HG02970 (cell line): ENCODE data around the gene LHX4.

Experiments
- ATAC-seq: cut with Tn5 transposase; IDR thresholded peaks from one replicate; pipeline ENCODE4 v1.9.1; 2021; ENCODE audit warnings: mild to moderate bottlenecking, moderate library complexity, moderate number of reproducible peaks; ENCODE audit not compliant: unreplicated experiment, low FRiP score

LHX4 gene

DNA sequence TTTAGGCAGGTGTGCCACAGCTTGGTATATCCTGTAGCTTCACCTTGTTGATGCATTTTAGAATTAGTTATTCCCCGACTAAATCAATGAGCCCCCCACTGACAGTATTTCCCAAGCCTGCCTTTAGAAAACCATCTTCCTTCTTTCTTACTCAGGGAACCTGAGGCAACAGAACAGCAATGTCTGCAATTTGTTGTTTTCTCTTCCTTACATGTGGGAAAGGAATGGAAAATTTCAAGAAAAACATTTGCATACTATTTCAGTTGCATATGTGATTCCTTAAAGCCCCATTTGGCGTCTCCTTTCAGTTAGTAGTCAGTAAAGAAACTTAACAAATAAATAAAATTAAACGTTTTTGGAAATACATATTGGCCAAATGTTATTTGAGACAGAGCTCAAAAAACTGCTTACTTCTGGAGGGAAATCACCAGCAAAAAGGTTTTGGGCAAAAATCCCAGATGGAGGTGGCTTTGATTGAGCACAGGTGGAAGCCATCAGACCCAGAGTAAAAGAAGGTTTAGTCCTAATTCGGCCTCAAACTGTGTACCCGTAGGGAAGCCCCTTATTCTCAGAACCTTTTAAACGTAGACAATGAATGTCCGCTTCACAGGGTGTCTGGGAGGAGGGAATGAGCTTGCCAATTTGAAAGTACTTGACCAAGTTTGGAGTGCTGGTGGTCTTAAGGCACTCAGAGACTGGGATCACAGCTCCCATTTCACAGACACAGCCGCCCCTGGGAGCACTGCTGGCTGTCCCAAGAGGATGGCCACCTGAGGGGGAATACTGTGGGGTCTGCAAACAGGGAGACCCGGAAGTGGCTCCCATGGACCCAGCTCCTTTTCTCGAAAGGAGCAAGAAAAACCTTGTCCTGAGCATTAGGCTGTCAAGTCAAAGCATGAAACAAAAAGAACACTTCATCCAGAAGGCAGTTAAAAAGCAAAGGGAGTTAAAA is 9.4 kb downstream of the LHX4 start:
- ATAC-seq: no peak

DNA sequence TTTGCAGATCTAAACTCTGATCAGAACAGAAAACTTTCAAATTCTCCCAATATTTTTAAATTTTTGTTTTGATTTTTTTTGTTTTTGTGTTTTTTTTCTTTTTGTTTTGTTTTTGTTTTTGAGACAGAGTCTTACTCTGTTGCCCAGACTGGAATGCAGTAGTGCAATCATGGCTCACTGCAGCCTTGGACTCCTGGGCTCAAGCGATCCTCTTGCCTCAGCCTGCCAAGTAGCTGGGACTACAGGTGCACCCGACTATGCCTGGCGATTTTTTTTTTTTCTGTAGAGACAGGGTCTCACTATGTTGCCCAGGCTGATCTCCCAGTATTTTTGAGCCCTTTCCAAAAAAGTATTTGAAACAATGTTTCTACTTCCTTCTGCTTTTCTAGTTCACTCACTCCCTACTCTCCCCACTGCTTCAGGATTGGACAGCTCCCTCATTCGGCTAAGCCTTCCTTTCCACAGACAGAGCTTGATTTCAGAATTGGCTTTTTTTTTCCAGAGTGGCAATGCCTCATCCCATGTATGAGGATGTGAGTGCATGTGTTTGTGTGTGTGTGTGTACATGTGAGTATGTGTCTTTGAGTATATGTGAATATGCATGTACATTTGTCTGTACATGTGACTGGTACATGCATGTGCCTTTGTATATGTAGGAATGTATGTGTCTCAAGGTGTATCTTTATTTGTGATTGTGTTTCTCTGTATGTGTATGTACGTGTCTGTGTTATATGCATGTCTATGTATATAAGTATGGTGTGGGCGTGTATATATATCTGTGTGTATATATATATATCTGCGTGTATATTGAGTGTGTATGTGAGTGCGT is 11.9 kb downstream of the LHX4 start:
- no peak for ATAC-seq

DNA sequence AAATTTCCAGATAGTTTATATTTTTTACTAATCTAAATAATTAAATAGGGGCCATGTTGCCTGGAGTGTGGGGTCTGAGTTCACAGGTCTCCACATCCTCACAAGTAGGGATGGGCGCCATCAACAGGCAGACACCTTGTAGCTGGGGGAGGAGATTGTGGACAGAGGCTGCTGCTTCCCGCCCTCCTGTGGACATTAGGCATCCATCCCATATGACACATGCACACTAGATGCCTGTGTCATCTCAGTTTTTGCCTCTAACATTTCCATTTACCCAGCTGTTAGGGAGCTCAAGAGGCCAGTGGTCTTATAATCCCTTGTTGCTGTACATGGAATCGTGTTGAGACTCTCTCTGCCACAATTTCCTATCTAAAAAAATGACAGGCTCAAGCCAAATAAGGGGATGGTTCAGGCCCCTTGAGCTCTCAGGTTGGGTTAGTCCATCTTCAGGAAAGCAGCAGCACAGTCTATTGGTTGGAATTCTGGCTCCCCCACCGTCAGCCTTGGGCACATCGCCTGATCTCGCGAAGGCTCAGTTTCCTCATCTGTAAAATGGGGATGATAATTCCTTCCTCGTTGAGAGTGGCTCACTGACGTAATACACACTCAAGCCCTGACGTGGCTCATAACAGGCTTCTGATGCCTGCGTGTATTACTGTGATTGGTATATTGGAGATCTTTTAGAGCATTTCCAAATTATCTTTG is 13.6 kb downstream of the LHX4 start:
- ATAC-seq: no peak

DNA sequence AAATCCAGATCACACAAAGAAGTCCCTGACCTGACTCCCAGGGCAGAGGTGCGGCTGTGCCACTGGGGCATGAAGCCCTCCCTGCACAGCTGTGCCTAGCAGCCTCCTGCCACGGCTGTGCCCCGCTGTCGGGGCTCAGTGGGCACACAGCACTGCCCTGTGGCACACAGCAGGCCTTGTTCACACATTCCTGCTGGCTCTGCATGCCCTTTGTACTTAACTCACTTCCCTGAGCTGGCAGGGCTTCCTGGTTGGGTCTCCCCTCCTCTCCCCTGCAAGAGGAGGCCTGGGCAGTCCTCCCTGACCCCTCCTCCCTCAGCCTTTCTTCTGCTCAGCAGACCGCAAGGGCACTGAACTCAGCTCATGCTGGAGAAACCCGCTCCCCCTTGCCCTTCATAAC is 14.8 kb downstream of the LHX4 start:
- no peak for ATAC-seq

DNA sequence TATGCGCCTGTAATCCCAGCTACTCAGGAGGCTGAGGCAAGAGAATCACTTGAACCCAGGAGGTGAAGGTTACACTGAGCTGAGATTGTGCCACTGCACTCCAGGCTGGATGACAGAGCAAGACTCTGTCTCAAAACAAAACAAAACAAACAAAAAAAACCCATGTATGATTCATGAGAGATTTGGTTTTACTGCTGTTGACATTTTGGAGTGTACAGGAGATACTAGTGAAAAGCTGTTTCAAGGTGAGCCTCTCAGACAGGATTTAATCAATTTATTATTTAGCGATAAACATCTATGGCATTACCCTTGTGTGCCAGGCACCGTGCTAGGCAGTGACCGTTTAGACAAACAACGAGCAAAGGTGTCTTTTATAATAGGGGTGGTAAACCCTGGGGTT is 16.5 kb downstream of the LHX4 start:
- no peak for ATAC-seq

DNA sequence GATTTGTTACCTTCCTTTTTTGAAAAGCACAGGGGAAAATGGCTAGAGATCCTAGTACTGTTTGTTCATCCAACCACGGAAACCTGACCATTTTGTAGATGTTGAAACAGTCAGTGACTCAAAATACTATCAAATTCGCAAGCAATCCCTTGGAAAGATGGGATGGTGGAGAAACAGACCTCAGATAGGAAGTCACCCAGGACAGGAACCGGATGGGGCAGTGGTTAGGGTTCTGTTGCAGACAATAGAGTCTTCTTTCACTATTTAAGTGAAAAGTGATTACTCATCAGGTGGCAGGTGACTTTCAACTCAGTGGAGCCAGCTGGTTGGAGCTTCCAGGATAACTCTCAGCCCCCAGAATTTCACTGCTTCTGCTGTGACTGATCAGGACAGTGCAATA is 17.0 kb downstream of the LHX4 start:
- ATAC-seq: no peak

DNA sequence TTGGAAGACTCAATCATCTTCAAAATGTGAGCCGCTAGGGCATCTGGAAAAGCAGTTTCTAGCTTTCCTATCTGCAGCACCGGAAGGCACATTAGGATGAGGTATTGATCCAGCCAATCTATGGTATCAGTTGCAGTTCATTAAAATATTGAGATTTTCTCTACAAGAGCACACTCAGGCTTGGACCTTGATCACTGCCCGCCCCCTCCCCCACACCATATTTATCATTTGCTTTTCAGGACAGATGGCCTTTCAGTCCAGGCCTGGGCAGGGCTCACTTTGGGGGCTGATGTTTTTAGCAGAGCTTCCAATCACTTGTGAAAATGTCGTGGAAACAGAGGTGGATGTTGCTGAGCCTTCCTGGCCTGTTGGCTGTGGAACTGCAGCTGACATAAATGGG is 17.5 kb downstream of the LHX4 start:
- ATAC-seq: no peak

DNA sequence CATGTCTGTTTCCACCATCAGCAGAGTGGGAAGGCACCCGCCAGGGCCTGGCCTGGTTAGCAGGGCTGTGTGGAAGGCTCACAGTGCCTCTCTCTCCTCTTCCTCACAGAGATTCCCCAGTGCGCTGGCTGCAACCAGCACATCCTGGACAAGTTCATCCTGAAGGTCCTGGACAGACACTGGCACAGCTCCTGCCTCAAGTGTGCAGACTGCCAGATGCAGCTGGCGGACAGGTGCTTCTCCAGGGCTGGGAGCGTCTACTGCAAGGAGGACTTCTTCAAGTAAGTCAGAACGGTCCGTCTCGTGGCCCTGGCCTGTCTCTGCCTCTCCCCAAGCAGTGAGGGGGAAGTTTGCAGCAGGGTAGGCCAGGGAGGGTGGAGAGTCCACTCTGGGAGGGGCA is 18.1 kb downstream of the LHX4 start:
- no peak for ATAC-seq

DNA sequence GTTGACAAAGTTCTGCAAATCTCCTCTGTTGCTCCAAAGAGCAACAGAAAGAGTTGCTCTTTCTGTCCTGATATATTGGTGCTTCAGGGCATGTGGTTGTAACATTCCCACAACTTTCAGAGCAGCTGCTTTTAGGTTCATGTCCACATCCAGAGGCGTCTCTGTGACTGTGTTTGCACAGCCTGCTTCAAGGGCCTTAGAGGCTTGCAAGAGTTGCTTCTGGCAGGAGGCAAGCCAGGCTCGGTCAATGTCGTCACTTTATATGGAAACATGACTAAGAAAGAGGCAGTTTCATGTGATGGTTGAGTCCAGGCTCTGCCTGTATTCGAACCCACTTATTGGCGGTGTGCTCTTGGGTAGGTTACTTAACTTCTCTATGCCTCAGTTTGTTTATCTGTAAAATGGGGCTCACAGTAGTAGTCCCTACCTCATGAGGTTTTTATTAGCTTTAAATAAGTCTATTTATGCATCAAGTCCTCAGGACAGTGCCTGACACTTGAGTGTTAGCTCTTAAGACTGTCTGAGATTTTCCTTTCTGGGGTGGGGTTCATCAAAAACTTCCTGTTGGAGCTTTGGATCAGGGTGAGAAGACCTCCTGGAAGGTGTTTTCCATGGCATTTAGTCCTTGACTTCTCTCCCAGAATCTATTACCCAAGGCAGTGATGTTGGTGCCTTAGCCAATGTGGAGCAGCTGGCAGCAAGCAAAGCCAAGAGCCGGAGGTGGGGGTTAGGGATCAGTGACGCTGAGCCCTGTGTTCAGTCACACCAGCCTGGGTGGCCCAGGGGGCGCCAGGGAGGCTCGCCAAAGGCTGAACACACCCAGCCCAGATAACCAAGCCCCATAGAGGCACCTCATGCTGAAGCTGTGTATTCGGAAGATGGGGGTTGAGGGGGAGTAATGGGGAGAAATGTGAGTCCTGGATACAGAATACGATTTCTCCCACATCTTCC is 18.9 kb downstream of the LHX4 start:
- no peak for ATAC-seq

DNA sequence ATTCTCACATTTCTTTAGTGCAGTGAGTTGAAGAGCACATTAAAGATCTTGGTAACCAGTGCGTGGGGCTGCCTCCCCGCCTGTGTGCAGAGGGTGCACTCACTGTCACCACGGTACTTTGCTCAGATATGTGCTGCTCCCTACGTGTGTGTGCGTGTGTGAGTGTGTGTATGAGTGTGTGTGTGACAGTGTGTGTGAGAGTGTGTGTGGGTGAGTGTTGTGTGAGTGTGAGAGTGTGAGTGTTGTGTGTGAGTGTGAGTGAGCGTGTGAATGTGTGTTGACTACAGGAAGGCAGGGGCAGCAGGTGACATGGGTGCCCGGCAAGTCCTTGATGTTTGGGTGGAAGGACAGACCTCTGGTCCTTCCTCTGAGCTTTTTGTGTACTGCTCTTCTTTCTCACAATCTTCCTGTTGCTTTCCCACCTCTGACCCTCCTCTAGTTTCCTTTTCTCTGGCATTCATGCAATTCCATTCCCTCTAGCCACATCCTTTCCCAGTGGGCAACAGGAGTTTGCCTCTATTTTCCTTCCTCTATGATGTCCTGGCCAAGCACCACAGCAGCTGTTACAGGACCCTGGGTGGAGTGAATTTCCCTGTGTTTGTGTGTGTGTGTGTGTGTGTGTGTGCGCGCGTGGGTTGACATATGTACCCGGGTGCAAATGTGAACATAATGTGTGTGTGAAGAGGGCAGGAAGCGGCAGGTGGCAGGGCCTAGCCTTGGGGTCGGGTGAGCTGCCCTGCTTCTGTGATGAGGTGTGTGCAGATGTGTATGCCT is 19.8 kb downstream of the LHX4 start:
- no peak for ATAC-seq

DNA sequence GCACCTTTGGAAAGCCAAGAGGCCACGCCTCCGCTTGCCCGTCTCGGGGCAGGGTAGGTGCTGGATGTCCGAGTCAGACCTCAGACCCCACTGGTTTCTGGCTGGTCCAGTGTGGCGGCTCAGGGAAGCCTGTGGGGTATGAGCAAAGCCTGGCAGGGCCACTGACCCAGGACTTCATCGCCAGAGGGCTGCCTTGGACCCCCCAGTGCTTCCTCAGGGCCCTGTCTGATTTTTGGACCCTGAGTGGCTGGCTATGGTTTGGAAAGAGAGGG is 20.4 kb downstream of the LHX4 start:
- no peak for ATAC-seq

DNA sequence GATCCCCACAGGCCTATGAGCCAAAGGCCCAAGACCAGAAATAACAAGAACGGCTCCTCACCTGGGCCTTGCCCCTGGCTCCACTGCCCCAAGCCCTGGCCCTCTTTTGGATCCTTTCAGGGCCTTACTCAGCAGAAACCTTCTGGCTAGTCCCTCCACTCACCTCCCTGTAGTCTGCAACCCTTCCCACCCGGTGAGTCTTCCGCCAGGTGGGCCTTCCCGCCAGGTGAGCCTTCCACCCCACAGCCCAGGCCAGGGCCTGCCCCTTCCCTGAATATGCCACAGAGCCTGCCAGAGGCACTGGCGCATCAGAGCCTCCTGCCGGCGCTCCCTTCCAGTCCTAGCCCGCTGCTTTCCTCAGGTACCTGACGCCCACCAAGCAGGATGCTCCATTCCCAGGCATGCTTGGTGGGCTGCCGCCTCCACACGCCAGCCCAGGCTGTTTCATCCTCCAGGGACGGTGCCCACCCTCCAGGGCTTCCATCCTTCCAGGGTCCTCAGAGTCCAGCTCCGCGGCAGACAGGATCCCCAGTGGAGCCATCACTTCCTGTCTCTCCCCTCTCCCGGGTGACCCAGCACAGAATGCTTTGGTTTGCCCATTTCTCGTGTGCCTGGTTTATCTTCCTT is 20.9 kb downstream of the LHX4 start:
- ATAC-seq: no peak

DNA sequence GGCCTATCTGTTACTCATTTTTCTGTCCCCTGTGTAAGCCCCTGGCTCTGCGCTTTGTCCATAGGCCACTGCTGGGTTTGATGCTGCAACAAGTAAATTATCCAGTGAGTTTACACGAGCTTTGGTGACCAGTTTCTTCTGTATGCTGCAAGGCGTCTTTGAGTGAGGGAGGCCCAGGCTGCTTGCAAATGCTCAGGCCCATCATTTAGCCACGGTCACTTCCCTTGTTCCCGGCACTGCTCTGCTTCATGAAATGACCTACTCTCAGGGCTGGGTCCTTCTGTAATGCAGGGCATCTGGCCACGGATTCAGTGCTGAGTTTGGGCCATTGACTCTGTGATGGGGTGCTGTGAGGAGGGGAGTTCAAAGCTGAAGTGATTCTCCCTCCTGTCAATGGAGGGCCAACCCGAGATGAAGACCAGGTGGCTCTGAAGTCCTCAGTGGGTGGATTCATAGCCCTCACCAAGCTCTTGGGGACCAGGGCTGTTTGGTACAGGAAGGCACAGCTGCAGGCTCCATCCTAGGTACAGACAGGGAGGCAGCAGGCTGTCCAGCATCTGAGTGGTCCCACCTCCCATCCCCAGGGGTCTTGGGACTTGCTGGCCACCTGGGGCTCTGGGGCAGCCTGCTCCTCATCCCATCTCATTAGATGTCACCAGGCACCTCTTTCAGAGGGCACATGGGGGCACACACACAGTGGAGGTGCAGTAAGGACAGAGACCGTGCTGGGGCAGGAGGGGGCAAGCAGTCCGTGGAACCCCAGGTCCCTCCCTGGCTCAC is 21.7 kb downstream of the LHX4 start:
- no peak for ATAC-seq

DNA sequence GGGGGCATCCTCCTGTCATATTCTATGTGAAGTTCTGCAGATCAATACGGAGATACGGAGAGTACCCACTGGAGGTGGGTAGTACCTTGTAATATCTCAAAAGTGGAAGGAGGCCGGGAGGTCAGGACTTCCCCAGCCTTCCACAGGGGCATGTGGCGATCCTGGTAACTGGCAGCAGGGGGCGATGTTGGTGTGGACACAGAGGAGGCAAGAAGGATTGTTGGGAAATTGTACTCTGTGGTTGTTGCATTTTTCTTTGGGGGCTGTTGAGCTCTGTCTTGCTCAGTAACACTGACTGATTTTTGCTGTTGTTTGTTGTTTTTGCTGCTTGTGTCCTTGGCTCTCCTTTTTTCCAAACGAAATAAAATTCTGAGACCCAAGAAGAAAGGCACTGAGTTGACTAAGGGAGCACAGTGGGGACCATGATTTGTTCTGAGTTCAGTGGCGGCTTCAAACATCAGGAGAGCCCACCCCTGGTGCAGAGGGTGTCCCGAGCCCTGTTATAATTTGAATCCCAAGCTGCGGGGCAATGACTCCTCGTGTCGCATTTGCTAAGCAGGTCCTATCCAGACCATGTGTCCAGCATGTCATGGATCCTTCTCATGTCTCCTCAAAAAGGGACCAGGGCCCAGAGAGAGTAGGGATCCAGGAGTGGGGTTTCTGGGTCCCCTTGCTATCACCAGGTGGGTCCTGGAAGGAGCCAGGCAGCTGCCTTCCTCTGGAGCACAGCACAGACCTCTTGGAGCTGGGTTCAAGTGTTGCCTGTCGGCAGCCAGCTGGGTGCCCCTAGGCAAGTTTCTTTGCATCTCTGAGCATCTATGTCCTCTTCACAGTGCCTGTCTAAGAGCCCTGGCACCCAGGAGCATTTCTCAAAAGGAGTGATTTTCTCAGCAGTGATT is 22.8 kb downstream of the LHX4 start:
- ATAC-seq: no peak

DNA sequence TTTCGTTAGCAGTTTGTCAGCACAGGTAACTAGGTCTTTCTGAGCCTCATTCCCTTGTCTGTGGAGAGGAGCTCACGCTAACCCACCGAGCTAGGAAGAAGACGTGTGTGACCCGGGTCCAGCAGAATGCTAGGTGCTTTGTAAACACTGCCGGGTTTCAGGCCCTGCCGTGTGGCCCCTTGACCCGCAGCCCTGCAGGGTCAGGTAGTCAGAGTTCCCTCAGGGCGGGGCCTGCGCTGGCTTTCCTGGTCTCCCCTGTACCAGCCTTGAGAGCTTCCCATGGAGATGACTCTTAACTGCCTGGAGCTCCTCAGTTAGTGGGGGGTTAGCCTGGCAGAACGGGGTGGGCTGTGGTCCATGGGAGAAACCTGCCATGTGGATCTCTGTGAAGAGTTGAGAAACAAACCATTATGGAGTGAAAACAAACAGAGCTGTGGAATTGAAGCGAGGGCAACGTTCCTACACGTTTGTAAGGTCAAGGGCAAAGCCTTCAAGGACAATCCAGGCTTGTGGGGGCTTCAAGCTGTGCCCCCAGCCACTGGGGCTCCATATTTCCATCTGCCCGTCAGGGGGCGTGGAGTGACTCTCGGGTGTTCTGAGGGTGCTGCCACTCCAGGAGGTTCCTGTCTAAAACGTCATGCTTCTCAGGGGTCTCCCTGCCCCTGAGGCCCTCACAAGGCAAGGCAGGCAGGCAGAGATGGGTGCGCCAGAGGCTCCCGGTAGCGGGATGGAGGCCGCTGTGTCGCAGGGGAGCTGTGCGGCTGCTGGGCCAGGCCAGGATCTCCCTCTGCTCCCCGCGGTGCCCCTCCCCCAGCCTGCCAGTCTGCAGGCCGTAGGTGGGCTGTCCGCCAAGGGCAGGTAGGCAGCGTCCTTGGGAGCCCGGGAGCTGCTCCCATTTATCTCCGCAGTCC is 23.8 kb downstream of the LHX4 start:
- ATAC-seq: no peak

DNA sequence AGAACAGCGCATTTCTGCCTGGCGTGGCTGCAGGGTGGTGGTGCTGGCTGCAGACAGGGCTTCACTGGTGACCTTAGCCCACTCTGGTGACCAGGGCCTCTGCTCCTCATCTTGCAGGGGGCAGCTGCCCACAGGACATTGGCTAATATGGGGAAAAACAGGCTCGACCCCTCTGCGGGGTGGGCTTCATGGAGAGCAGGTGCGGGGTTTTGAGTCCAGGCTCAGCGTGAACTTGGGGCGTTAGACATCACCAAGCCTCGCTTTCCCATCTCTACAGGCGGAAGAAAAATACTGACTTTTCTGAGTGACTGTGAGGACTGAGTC is 24.4 kb downstream of the LHX4 start:
- no peak for ATAC-seq
